T-helper 1 cell treated with Interleukin-12 subunit alpha and Interleukin-12 subunit beta and Interleukin-4 antibody, amounts not matched to agents 30 μg/mL and 1 μg/mL, for 36 hours (primary cell): ENCODE data around the gene DLG4.
"Not testable (repeated sequence)": the region's sequence is repeated elsewhere in the genome, so short reads cannot be mapped to it uniquely, and the experiment has no call there.

ENCODE experiments used
- H3K27ac Mint-ChIP-seq: one replicate; pipeline ENCODE4 v1.8.0; 2021; ENCODE audit warnings: mild to moderate bottlenecking, mixed read lengths
- H3K27me3 Mint-ChIP-seq: one replicate; pipeline ENCODE4 v1.8.0; 2021; ENCODE audit warnings: low read depth, mixed read lengths
- H3K36me3 Mint-ChIP-seq: one replicate; pipeline ENCODE4 v1.8.0; 2021; ENCODE audit warnings: low read depth, mixed read lengths
- H3K4me1 Mint-ChIP-seq: one replicate; pipeline ENCODE4 v1.8.0; 2021; ENCODE audit warnings: low read depth, mixed read lengths
- H3K4me3 Mint-ChIP-seq: one replicate; pipeline ENCODE4 v1.8.0; 2021; ENCODE audit warnings: mild to moderate bottlenecking, moderate library complexity, mixed read lengths
- H3K9me3 Mint-ChIP-seq: one replicate; pipeline ENCODE4 v1.8.0; 2021; ENCODE audit warnings: mixed read lengths

The DLG4 gene

GRCh38 chr17:7253082-7253481 lies 33.4 kb upstream of the DLG4 start:
- H3K4me3 Mint-ChIP-seq: peak overlapping the region; percentile 93
- H3K27me3 Mint-ChIP-seq: no peaks in the 10 kb centered on the region
- H3K27ac Mint-ChIP-seq: peak overlapping the region; percentile 98
- peaks cover 27% of the 10 kb centered on the region for H3K4me1 Mint-ChIP-seq
- no peaks in the 10 kb centered on the region for H3K9me3 Mint-ChIP-seq
- H3K36me3 Mint-ChIP-seq: peaks cover 27% of the 10 kb centered on the region

DNA sequence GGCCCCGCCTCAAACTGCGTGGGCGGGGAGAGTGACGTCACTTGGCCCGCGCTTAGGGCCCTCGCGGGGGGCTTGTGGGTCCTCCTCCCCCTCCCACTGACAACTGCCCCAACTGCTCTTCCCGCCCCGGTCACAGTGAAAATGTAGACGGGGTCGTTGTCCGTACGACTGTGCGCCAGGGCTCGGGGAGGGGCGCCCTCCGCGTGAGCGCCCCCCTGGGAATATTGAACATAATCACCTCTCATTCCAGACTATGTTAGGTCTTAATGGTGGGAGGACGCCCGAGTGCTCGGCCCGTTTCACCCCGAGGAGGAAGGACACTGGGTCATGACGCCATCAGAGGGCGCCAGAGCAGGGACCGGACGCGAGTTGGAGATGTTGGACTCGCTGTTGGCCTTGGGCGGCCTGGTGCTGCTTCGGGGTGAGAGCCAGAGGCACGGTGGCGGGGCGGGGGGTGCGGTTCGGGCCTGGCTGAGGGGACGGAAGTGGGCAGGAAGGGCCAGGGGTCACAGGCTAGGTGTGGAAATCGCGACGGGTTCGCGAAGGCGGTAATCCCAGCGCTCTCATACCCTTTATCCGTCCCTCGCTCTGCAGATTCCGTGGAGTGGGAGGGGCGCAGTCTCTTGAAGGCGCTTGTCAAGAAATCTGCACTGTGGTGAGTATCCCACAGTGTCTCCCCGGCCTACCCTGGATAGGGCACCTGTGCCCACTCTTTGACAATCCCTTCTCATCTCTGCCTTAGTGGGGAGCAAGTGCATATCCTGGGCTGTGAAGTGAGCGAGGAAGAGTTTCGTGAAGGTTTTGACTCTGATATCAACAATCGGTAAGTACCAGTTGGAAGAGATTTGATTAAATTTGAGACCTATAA lies 32.8 kb upstream of the DLG4 start, which contains the start of gene ELP5:
ELP5 (plus strand) TSS at position 40 of the 868 bp plus-strand sequence; CDS start at position 376, 336 bp downstream.
- peaks cover 27% of the 10 kb centered on the region for H3K4me1 Mint-ChIP-seq
- H3K27ac Mint-ChIP-seq: peak within 1 kb of the TSS; percentile 98
- peak within 1 kb of the TSS; percentile 96 for H3K4me3 Mint-ChIP-seq

GRCh38 chr17:7251661-7252175 lies 32.1 kb upstream of the DLG4 start, which contains the start of gene CTDNEP1:
CTDNEP1 (minus strand) TSS chr17:7251734; CDS start chr17:7251296, 438 bp downstream.
- Mint-ChIP-seq H3K4me3 (peak within 1 kb of the TSS; percentile 96), H3K4me1 (peaks cover 29% of the 10 kb centered on the region), H3K27me3 (no peaks in the 10 kb centered on the region), H3K9me3 (no peaks in the 10 kb centered on the region), H3K27ac (peak within 1 kb of the TSS; percentile 98), H3K36me3 (peaks cover 31% of the 10 kb centered on the region)

More for the DNA sequence above, 32.8 kb upstream of the DLG4 start, which contains the start of gene ELP5:
- no peaks in the 10 kb centered on the region for H3K9me3 Mint-ChIP-seq
- peaks cover 27% of the 10 kb centered on the region for H3K36me3 Mint-ChIP-seq
- no peaks in the 10 kb centered on the region for H3K27me3 Mint-ChIP-seq

GRCh38 chr17:7250695-7251627 lies 31.3 kb upstream of the DLG4 start:
- Mint-ChIP-seq H3K9me3 (no peaks in the 10 kb centered on the region), H3K27me3 (no peaks in the 10 kb centered on the region), H3K27ac (peak overlapping the region; percentile 88), H3K36me3 (peaks cover 31% of the 10 kb centered on the region), H3K4me3 (peak overlapping the region; percentile 96), H3K4me1 (peaks cover 27% of the 10 kb centered on the region)

- H3K9me3 Mint-ChIP-seq: no peaks in the 10 kb centered on the region
- peak overlapping the region; percentile 88 for H3K27ac Mint-ChIP-seq
- peak overlapping the region; percentile 96 for H3K4me3 Mint-ChIP-seq
- H3K36me3 Mint-ChIP-seq: peaks cover 33% of the 10 kb centered on the region
- peaks cover 30% of the 10 kb centered on the region for H3K4me1 Mint-ChIP-seq
- H3K27me3 Mint-ChIP-seq: no peaks in the 10 kb centered on the region
These were observed 30.2 kb upstream of the DLG4 start for GRCh38 chr17:7249830-7250229.

DNA sequence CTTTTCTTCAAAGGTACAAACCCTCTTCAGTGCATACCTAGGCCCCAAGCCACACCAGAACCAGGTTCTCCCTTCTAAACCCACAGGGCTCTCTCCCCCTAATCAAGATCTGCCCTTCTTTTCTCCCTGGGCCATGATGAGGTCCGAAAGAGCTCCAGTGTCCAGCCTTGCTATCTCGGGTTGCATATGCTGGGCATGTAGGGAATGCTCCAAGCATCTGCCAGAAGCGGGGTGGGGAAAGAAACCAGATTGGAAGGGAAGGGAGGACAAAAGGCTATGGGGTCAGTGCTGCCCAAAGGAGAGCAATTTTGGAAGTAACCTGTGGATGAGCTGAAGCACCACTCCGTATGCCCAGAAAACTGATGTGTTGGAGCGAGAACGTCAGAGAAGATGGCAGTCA lies 29.6 kb upstream of the DLG4 start:
- H3K27ac Mint-ChIP-seq: peak overlapping the region; percentile 64
- no peaks in the 10 kb centered on the region for H3K27me3 Mint-ChIP-seq
- H3K36me3 Mint-ChIP-seq: peaks cover 33% of the 10 kb centered on the region
- H3K4me3 Mint-ChIP-seq: peak overlapping the region; percentile 57
- peaks cover 30% of the 10 kb centered on the region for H3K4me1 Mint-ChIP-seq
- H3K9me3 Mint-ChIP-seq: no peaks in the 10 kb centered on the region

DNA sequence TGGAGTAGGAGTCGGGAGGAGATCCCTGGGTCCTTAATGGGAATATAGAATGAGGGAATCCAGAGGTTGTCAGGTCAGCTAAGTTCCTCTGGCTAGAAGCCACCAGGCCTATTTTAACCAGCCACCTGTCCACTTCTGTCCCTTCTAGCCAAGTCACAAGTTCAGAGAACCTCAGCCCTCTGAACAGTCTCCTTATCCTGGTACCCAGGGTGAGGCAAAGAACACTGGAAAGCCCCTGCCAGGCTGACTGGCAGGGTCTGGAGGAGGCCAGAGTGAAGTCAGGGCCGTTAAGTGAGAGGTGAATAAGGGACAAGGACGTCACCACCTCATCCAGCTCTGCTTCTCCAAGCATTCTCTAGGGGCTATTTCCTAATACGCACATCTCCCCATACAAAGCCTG lies 29.2 kb upstream of the DLG4 start:
- Mint-ChIP-seq H3K27ac (no peak overlapping the region), H3K36me3 (peaks cover 31% of the 10 kb centered on the region), H3K4me1 (peaks cover 31% of the 10 kb centered on the region), H3K27me3 (no peaks in the 10 kb centered on the region), H3K4me3 (peak overlapping the region; percentile 57), H3K9me3 (no peaks in the 10 kb centered on the region)

DNA sequence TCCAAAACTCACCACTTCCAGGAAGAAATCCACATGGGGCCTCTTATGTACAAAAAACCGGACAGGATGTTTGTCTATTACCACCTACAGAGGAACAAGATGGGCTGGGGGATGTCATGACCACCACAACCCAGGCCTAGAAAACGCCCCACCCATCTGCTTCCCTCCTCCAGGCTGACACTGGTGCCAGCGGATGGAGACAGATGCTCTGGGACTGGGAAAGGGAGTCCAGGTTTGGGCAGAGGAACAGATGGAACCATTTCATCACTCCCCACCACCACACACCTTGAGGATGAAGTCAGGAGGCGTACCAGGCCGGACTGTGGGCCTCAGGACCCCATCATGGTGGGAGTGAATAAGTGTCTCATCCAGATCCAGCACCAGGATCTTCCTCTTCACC lies 27.1 kb upstream of the DLG4 start:
- H3K4me3 Mint-ChIP-seq: no peak overlapping the region

DNA sequence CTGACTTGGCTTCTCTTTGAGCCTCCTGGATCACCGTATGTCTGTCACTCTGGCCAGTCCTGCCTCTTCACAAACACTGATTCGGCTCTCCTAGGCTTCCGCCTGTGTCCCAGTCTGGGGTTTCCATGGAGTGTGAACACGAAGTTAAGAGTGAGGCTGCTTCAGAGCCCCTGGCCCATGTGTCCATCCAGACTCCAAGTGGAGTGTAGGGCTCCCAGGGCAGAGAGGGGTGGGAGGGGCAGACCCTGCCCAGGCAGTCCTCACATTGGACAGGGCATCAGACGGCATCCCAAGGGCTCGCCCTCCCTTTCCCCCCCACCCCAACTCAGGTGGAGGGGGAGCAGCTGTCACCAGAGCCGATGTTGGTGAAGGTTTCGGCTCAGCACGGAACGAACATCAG lies 24.2 kb upstream of the DLG4 start:
- H3K9me3 Mint-ChIP-seq, H3K27me3 Mint-ChIP-seq: not testable (repeated sequence)
- Mint-ChIP-seq H3K27ac (peak overlapping the region; percentile 86), H3K4me1 (peaks cover 43% of the 10 kb centered on the region), H3K36me3 (peaks cover 45% of the 10 kb centered on the region), H3K4me3 (peak overlapping the region; percentile 30)

More for the DNA sequence above, 27.1 kb upstream of the DLG4 start:
- Mint-ChIP-seq H3K4me1 (peaks cover 31% of the 10 kb centered on the region), H3K27me3 (no peaks in the 10 kb centered on the region), H3K36me3 (peaks cover 31% of the 10 kb centered on the region), H3K9me3 (no peaks in the 10 kb centered on the region), H3K27ac (peak overlapping the region; percentile 23)

- no peaks in the 10 kb centered on the region for H3K9me3 Mint-ChIP-seq
- H3K27me3 Mint-ChIP-seq: no peaks in the 10 kb centered on the region
- peaks cover 39% of the 10 kb centered on the region for H3K4me1 Mint-ChIP-seq
- peak overlapping the region; percentile 86 for H3K27ac Mint-ChIP-seq
- peaks cover 45% of the 10 kb centered on the region for H3K36me3 Mint-ChIP-seq
- peak overlapping the region; percentile 82 for H3K4me3 Mint-ChIP-seq
These were observed 23.8 kb upstream of the DLG4 start for GRCh38 chr17:7243453-7243729.

GRCh38 chr17:7242717-7243452 lies 23.2 kb upstream of the DLG4 start:
- Mint-ChIP-seq H3K4me1 (peaks cover 39% of the 10 kb centered on the region), H3K9me3 (no peaks in the 10 kb centered on the region), H3K36me3 (peaks cover 45% of the 10 kb centered on the region), H3K27ac (peak overlapping the region; percentile 96), H3K4me3 (peak overlapping the region; percentile 92), H3K27me3 (no peaks in the 10 kb centered on the region)

GRCh38 chr17:7241783-7242716 lies 22.4 kb upstream of the DLG4 start, which contains the start of gene GABARAP:
GABARAP (minus strand) TSS chr17:7242449; CDS start chr17:7242330, 119 bp downstream.
- Mint-ChIP-seq H3K27me3 (no peaks in the 10 kb centered on the region), H3K27ac (peak within 1 kb of the TSS; percentile 96), H3K9me3 (no peaks in the 10 kb centered on the region), H3K36me3 (peaks cover 48% of the 10 kb centered on the region), H3K4me3 (peak within 1 kb of the TSS; percentile 92), H3K4me1 (peaks cover 44% of the 10 kb centered on the region)
